HG02970 (cell line): ENCODE measurements around the gene LRRC28.
"Not testable (repeated sequence)": the region's sequence is repeated elsewhere in the genome, so short reads cannot be mapped to it uniquely, and the experiment has no call there.

Experiments used
- ATAC-seq: cut with Tn5 transposase; IDR thresholded peaks from one replicate; pipeline ENCODE4 v1.9.1; 2021; ENCODE audit warnings: mild to moderate bottlenecking, moderate library complexity, moderate number of reproducible peaks; ENCODE audit not compliant: unreplicated experiment, low FRiP score

LRRC28 gene

DNA sequence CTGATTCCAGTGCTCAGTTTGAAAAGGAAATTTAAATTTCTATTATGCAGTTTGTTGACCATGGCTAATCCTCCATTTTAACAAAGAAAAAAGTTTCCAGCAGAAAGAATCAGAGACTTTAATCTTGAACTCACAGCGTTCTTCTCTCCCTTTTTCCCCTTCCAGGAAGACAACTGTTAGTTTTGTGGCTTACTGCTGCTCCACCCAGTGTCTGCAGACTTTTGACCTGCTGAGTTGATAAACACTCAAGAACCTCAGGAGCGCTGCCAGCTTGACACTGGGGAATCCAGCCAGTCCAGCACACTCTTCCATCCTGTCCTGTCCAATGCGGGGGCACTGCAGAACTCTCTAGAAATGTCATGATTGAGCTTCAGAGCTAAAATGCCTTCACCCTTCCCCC is 134.6 kb downstream of the LRRC28 start:
- no peak for ATAC-seq

DNA sequence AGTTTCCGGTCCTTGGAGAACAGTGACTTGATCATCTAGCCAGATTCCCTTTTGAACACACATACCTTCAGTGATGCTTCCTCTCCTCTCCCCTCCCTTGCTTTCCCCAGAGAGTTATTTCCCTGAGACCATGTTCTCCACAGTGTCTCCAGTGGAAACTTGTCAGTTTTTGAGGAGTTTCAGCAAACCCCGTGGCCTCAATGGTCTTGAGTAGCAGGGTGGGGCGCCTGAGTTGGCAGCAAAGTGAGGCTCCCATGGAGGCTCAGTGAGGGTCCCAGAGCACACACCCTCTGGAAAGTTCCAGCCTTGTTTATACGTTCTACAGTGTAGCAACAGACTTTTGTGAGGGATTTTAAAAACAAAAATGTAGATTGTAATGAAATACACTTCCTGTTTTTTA is 135.1 kb downstream of the LRRC28 start:
- ATAC-seq: no peak

GRCh38 chr15:99387421-99388168 is 136.3 kb downstream of the LRRC28 start:
- ATAC-seq: no peak

DNA sequence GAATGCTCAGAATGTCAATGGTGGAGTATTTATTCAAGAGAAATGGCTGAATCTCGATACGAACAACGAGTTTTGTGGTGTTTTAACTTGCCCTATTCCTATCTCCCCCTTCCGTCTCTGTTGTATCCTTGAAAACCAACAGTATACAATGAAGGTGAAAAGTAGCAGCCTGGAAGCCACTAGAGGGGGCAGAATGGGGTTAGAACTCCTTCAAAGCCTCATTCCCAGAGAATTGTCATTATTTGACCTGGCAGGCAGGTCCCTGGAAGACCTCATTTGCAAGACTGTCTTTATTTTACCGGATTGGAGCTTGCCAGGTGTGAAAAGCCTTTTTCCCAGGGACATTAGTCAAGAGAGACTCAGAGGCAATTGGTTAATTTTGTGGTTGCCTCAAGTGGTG is 139.4 kb downstream of the LRRC28 start:
- ATAC-seq: no peak

DNA sequence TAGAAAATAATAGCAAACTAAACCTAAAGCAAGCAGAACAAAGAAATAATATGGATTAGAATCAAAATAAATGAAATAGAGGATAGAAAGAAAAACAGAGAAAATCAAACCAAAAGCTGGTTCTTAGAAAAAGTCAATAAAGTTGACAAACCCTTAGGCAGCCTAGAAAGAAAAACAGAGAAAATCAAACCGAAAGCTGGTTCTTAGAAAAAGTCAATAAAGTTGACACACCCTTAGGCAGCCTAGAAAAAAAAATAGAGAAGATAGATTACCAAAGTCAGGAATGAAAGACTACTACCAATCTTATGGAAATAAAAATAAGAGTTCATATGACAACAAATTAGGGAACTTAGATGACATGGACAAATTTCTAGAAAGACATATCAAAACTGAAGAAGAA is 142.4 kb downstream of the LRRC28 start:
- no peak for ATAC-seq

DNA sequence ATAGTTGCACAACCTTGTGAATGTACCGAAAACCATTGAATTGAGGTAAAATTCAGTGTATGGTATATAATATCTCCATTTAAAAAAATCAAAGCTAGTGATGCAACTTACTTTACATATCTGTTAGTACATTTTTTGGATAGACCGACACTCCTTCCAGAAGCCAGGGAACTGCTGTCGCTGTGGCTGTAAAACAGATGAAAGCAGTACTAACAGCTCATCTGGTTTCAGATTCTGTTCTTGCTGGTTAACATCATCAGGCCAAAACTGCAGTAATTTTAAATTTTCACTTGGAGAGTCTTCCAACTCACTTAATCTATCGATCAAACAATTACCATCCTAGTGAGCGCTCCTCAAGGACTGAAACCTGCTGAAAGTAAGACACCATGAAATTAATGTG is 145.1 kb downstream of the LRRC28 start:
- ATAC-seq: no peak

GRCh38 chr15:99399061-99399460 is 147.8 kb downstream of the LRRC28 start:
- no peak for ATAC-seq

GRCh38 chr15:99399618-99400017 is 148.3 kb downstream of the LRRC28 start:
- no peak for ATAC-seq

DNA sequence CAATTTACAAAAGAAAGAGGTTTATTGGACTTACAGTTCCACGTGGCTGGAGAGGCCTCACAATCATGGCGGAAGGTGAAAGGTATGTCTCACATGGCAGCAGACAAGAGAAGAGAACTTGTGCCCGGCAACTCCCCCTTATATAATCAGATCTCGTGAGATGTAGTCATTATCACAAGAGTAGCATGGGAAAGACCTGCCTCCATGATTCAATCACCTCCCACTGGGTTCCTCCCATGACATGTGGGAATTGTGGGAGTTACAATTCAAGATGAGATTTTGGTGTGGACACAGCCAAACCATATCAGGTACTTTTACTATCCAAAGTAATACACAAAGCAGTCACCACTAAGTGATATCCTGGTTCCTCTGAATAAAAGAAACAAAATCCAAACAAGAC is 149.9 kb downstream of the LRRC28 start:
- not testable (repeated sequence) for ATAC-seq

DNA sequence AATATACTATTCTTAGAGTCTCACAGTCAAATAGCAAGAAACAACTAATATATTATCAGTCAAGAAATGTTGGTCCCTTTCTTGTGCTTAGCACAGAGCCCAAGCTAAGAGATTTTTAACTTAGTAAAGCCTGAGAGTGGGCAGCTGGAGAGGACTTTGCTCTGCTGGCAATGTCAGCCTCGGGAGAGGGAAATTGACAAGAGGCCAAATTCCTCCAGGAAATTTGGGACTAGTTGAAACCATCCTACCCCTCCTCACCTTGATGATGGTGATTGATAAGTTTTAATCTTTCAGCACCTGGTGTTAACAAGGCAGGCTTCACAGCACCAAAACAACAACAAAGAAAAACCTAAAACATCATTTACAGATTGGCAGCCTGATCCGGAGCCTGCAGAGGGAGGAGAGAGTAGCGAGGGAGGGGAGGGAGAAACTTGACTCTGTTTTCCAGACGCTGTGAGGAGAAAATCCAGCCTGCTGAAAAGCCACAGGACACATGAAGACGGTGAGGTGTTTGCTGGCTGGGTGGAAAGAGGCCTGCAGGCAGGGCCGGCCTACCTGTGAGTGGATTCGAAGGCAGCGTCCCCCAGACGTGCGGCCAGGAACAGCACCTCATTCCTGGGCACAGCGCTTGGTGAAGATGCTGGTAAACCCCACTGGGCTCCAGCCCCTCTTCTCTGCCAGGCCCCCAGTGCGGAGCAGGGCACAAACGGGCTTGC is 150.9 kb downstream of the LRRC28 start:
- no peak for ATAC-seq

GRCh38 chr15:99403597-99403996 is 152.3 kb downstream of the LRRC28 start:
- ATAC-seq: no peak

DNA sequence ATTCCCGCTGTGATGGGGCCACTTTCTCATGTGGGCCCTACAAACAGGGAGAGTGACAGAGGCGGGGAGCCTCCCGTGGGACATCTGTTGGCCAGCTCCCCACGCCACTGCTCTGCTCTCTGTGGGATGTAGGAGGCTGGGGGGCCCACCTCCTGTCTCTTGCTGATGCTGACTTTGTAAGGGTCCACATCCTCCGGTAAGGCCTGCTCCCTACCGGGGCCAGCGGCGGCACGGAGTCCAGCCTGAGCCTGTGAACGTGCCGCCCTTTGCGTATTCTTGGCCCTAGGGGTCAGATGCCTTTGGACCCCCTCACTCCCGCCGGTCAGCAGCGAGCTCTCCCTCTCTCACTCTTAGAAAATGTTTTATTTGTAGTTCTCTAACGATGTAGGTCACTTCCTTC is 153.2 kb downstream of the LRRC28 start:
- ATAC-seq: no peak

DNA sequence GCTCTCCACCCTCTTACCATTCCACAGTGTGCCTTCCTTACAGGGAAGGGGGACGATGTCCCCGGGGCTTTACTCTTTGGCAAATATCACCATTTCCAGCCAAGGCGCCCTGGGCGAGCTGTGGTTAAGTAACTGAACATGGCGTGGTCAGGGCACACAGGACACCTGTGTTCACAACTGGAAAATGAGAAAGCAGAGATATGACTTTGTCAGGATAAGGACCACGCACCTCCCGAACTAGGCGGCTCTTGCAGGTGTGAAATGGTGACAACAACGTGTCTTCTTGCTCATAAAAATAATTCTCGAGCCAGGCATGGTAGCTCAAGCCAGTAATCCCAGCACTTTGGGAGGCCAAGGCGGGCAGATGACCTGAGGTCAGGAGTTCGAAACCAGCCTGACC is 154.8 kb downstream of the LRRC28 start:
- ATAC-seq: no peak

DNA sequence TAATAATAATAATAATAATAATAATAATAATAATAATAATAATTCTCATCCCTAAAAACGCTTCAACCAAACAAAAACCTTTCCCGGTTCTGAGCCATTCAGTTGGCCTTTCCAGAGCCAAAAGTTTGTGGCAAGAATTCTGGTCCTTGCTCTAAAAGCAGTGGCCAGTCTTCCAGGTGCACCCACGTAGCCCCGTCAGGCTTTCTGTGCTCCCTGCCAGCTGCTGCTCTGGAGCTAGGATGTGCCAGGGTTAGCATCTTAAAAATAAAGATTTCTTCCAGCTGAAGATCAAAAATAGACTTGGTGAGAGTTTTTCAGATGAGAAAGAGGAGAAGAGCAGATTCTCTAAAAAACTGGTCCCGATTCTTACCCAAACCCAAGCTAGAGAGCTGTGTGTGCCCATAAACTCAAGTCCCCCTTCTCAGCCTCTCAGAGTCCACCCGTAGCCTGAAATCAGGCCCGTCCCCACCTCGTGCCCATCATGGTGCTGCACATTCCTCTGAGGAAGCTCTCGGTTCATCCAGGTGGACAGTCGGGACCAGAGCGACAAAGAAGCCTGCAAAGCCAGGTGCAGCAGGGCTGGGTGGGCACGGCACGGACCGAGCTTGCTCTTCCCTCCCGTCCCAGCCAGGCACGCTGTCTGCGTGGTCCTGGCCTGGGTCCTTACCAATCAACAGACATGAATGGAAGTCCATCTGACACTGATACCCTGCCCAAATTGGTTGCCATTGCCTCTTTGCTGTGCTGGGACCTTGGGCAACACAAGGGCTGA is 155.6 kb downstream of the LRRC28 start:
- ATAC-seq: no peak

GRCh38 chr15:99407716-99408115 is 156.4 kb downstream of the LRRC28 start:
- no peak for ATAC-seq

GRCh38 chr15:99408236-99409096 is 157.2 kb downstream of the LRRC28 start:
- no peak for ATAC-seq

GRCh38 chr15:99409097-99409473 is 157.8 kb downstream of the LRRC28 start:
- ATAC-seq: no peak

DNA sequence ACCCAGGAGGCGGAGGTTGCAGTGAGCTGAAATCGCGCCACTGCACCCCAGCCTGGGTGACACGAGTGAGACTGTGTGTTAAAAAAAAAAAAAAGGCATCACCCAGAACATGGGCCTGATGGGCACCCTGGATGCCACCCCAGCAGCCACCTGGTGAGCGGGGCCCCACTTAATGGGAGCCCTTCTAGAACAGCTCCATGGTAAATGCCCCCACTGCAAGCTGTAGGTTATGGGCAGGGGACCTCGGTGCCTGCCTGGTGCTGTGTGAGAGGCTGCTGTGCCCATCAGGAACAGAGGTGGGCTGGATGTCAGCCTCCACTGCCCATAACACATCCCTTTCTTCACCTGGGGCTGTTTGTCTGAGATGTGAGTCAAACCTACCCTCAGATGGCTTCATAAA is 158.3 kb downstream of the LRRC28 start:
- ATAC-seq: no peak

DNA sequence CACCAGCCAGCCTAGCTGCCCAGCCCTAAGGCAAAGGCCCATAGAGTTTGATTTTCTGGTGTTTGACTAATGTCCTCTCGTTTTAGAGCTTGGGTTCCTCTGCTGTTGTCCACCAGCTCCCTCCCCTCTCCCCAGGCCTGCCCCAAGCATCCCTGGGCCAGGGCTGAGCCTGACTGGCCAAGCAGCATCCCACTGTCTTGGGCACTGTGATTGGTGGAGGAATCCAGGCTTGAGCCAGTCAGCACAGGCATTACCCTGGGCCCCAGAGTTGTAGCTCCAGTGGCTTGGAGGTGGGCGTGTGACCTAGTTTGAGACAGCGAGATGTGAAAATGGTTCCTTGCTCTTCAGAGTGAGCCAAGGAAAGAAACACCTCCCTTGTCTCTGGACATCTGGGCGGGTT is 159.2 kb downstream of the LRRC28 start:
- ATAC-seq: no peak

GRCh38 chr15:99411234-99411633 is 160.0 kb downstream of the LRRC28 start:
- ATAC-seq: no peak

- no peak for ATAC-seq
These were observed 160.8 kb downstream of the LRRC28 start for GRCh38 chr15:99412082-99412481.
